Measurements from ENCODE around the gene HELQ.

- TF ChIP-seq TAF1 (IDR thresholded peaks at IDR 0.05; ENCODE audit: borderline replicate concordance, low read depth, low read length) (no peak), POLR2A (IDR thresholded peaks at IDR 0.05; ENCODE audit: low read depth, low read length) (no peak)
Observed at GRCh38 chr4:83438719-83439118, 16.9 kb downstream of the HELQ start.
